Adipocyte (in vitro differentiated cells): ENCODE results near the gene YOD1.

Experiments used
- DNase-seq: peaks from one replicate; pipeline ENCODE4 v3.0.0-alpha.2; 2015; ENCODE audit warnings: low read depth
- H3K27me3 ChIP-seq: replicated peaks from 2 replicates; pipeline ENCODE4 v1.7.0; 2013; ENCODE audit warnings: mild to moderate bottlenecking, low read length, moderate library complexity; ENCODE audit not compliant: control insufficient read depth, insufficient read depth
- H3K36me3 ChIP-seq: 2 replicates; pipeline ENCODE4 v1.7.0; 2013; ENCODE audit warnings: low read length, mild to moderate bottlenecking, moderate library complexity; ENCODE audit not compliant: control insufficient read depth, insufficient read depth, severe bottlenecking
- H3K4me1 ChIP-seq: 2 replicates; pipeline ENCODE4 v1.7.0; 2013; ENCODE audit warnings: mild to moderate bottlenecking, low read length, moderate library complexity; ENCODE audit not compliant: control insufficient read depth, insufficient read depth
- H3K4me3 ChIP-seq: 2 replicates; pipeline ENCODE4 v1.7.0; 2013; ENCODE audit warnings: mild to moderate bottlenecking, low read length, moderate library complexity
- H3K9ac ChIP-seq: 2 replicates; pipeline ENCODE4 v1.7.0; 2013; ENCODE audit warnings: mild to moderate bottlenecking, low read length, moderate library complexity
- H3K9me3 ChIP-seq: 2 replicates; pipeline ENCODE4 v1.7.0; 2013; ENCODE audit warnings: mild to moderate bottlenecking, low read length, moderate library complexity; ENCODE audit not compliant: control insufficient read depth

The YOD1 gene

DNA sequence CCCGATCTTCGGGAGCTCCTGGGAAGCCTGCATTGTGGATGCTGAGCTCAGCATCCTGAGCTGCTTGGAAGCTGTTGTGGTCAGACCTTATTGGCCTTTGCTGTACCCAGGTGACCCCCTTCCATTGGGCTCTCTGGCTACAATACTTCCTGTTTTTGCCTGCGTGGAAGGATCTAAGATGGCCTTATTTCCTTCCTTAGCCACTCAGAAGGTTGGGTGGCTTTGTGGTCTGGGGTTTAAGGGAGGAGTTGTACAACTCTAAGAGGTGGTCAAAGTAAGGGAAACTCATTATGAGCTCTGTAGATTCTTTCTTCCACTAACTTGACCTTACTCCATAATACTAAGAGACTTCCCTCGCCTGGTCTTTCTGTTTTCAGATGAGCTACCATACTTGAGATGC lies 19.8 kb upstream of the YOD1 start:
- Histone ChIP-seq H3K27me3 (no peaks in the 10 kb centered on the region), H3K9me3 (no peaks in the 10 kb centered on the region), H3K9ac (no peak overlapping the region), H3K4me3 (no peak overlapping the region), H3K36me3 (peaks cover 60% of the 10 kb centered on the region), H3K4me1 (peaks cover 14% of the 10 kb centered on the region)
- no peak for DNase-seq

DNA sequence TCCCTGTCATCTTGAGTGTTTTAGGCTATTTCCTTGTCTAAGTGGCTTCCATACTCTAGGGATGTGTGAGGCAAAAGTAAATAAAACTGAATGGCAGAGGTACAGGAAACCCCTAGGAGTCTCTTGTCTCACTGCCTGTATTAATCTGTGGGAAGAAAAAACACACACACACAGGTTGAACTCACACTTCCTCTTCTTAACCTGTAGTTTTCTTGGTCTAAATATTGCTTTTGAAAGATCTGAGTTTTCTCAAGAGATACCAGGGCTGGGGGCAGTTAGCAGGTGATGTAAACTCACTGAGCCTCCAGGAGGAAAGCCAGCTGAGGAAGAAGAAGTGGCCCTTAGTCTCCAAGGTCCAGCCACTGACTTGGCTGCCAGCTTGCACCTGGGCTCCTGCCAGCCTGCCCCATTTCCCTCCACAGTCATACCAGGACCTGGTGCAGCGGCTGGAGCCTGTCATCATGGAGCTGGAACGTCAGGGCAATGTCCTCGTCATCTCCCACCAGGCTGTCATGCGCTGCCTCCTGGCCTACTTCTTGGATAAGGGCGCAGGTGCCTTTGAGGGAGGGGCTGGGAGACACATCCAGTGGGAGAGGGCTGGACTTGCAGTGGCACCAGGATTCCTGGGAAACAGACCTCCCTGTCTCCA lies 19.0 kb upstream of the YOD1 start:
- Histone ChIP-seq H3K9ac (no peak overlapping the region), H3K4me3 (no peak overlapping the region), H3K27me3 (no peaks in the 10 kb centered on the region), H3K36me3 (peaks cover 63% of the 10 kb centered on the region), H3K4me1 (peaks cover 14% of the 10 kb centered on the region), H3K9me3 (no peaks in the 10 kb centered on the region)
- DNase-seq: no peak

GRCh38 chr1:207069061-207069460 lies 18.1 kb upstream of the YOD1 start:
- Histone ChIP-seq H3K36me3 (peaks cover 71% of the 10 kb centered on the region), H3K9ac (no peak overlapping the region), H3K9me3 (no peaks in the 10 kb centered on the region), H3K4me3 (no peak overlapping the region), H3K4me1 (peaks cover 14% of the 10 kb centered on the region), H3K27me3 (no peaks in the 10 kb centered on the region)
- no peak for DNase-seq

DNA sequence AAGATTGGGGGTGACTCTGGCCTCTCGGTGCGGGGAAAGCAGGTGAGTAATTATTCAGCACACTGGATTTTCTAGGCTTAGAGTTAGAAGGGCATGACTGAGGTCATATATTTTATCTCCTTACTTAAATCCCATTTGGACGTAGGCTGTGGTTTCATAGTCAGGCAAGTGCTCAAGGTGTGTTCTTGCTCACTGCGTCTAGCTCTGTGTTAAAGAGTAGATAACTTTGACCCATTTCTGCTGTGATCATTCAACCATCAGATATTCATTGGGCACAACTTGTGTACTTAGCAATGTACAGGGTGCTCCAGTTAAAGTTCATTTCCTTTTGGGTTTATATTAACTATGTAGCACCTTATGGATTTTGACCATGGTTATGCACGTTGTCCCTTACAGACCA lies 16.7 kb upstream of the YOD1 start:
- no peak overlapping the region for H3K9ac ChIP-seq
- peaks cover under 1% of the 10 kb centered on the region for H3K4me1 ChIP-seq
- H3K27me3 ChIP-seq: no peaks in the 10 kb centered on the region
- H3K9me3 ChIP-seq: no peaks in the 10 kb centered on the region
- DNase-seq: no peak
- H3K4me3 ChIP-seq: no peak overlapping the region
- peaks cover 85% of the 10 kb centered on the region for H3K36me3 ChIP-seq

DNA sequence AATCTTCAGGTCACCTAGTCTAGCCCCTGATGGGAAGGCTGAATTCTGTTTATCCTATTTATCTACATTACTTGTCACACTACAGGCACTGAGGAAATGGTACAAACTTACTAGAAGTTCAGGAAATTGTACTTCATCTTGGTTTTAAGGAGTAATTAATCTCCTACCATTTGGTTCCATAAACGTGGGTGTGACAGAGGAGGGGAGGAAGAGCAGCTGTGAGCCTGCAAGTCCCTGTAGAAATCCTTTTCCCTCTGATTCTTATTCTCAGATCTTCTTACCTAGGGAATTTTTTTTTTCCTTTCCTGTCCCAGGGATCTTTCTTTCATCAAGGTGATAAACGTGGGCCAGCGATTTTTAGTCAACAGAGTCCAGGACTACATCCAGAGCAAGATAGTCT lies 16.2 kb upstream of the YOD1 start:
- Histone ChIP-seq H3K4me1 (no peaks in the 10 kb centered on the region), H3K9me3 (no peaks in the 10 kb centered on the region), H3K27me3 (no peaks in the 10 kb centered on the region), H3K9ac (no peak overlapping the region), H3K4me3 (no peak overlapping the region), H3K36me3 (peaks cover 85% of the 10 kb centered on the region)
- no peak for DNase-seq

- H3K36me3 ChIP-seq: peaks cover 75% of the 10 kb centered on the region
- no peaks in the 10 kb centered on the region for H3K9me3 ChIP-seq
- H3K9ac ChIP-seq: no peak overlapping the region
- H3K4me3 ChIP-seq: no peak overlapping the region
- no peaks in the 10 kb centered on the region for H3K4me1 ChIP-seq
- H3K27me3 ChIP-seq: no peaks in the 10 kb centered on the region
- DNase-seq: no peak
These were observed 13.6 kb upstream of the YOD1 start for GRCh38 chr1:207064561-207064960.

- no peak overlapping the region for H3K4me3 ChIP-seq
- H3K9me3 ChIP-seq: no peaks in the 10 kb centered on the region
- no peak for DNase-seq
- H3K36me3 ChIP-seq: peaks cover 61% of the 10 kb centered on the region
- H3K4me1 ChIP-seq: no peaks in the 10 kb centered on the region
- H3K27me3 ChIP-seq: no peaks in the 10 kb centered on the region
- no peak overlapping the region for H3K9ac ChIP-seq
These were observed 12.0 kb upstream of the YOD1 start for GRCh38 chr1:207063014-207063413.

- H3K9me3 ChIP-seq: no peaks in the 10 kb centered on the region
- H3K4me3 ChIP-seq: no peak overlapping the region
- no peak overlapping the region for H3K9ac ChIP-seq
- H3K27me3 ChIP-seq: no peaks in the 10 kb centered on the region
- no peak for DNase-seq
- no peaks in the 10 kb centered on the region for H3K4me1 ChIP-seq
- H3K36me3 ChIP-seq: peaks cover 52% of the 10 kb centered on the region
These were observed 11.1 kb upstream of the YOD1 start for GRCh38 chr1:207062058-207062457.

DNA sequence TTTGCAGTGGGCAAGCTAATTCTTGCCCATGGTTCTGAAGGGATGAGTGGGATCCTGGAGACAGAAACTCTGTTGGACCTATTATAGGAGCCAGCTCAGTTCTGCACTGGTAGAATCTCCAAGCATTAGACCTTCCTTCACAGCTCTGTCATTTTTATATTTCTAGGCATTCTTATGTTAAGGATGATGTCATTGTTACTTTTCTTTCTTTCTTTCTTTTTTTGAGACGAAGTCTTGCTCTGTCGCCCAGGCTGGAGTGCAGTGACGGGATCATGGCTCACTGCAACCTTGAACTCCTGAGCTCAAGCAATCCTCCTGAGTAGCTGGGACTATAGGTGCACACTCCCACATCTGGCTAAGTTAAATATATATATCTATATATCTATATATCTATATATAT lies 9.6 kb upstream of the YOD1 start:
- Histone ChIP-seq H3K9me3 (no peaks in the 10 kb centered on the region), H3K4me1 (no peaks in the 10 kb centered on the region), H3K4me3 (no peak overlapping the region), H3K36me3 (peaks cover 44% of the 10 kb centered on the region), H3K9ac (no peak overlapping the region), H3K27me3 (no peaks in the 10 kb centered on the region)
- DNase-seq: no peak

- DNase-seq: no peak
- H3K27me3 ChIP-seq: no peaks in the 10 kb centered on the region
These were observed 8.9 kb upstream of the YOD1 start for GRCh38 chr1:207059881-207060280.

GRCh38 chr1:207058878-207059867 lies 8.2 kb upstream of the YOD1 start:
- Histone ChIP-seq H3K4me3 (no peak overlapping the region), H3K27me3 (no peaks in the 10 kb centered on the region), H3K36me3 (peaks cover 34% of the 10 kb centered on the region), H3K9me3 (no peaks in the 10 kb centered on the region), H3K4me1 (no peaks in the 10 kb centered on the region), H3K9ac (no peak overlapping the region)
- no peak for DNase-seq

More at GRCh38 chr1:207059881-207060280, 8.9 kb upstream of the YOD1 start:
- Histone ChIP-seq H3K9ac (no peak overlapping the region), H3K9me3 (no peaks in the 10 kb centered on the region), H3K4me1 (no peaks in the 10 kb centered on the region), H3K36me3 (peaks cover 40% of the 10 kb centered on the region), H3K4me3 (no peak overlapping the region)
